Testis (tissue), 2 donors: ENCODE data around the gene HSPB8.

Experiments used
- POLR2A ChIP-seq: fragments of 450-650 bp; IDR thresholded peaks from one replicate; pipeline ENCODE4 v1.6.1; 2017; ENCODE audit warnings: antibody characterized with exemption, mild to moderate bottlenecking, moderate library complexity
- TF ChIP-seq, protein P1 (sequence below), 3 experiments: fragments of 450-650 bp in 2 of 3; fragments of 200-600 bp in 1 of 3; sonication (generic) in 1 of 3; IDR thresholded peaks; one replicate each; pipeline ENCODE4 v1.5.1; 2016 to 2019; ENCODE audit warnings: antibody characterized with exemption in 3 of 3, mild to moderate bottlenecking in 2 of 3, moderate library complexity in 1 of 3

DNA sequence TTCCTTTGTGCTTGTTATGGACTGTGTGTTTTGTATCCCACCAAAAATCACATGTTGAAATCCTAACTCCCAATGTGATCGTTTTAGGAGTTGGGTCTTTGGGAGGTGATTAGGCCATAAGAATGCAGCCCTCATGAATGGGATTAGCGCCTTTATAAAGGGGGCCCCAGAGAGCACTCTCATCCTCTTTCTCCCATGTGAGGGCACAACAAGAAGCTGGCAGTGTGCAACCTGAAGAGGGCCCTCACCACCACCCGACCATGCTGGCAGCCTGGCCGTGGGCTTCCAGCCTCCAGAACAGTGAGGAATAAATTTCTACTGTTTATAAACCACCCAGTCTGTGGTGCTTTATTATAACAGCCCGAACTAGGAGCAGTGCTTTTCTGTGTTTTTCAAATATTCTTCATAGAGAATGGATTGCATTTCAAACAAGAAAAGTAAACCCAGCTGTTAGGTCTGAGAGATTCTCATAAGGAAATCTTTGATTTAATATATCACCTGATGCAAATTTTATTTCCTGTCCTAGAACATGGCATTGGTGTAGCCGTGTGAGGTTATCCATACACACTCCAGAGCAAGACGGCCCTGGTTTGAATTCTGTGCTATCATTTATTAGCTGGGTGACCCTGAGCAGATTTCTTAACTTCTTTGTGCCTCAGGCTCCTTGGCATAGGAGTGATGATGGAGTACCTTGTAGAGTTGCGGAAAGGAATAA is 27.8 kb downstream of the HSPB8 start:
- TF ChIP-seq POLR2A, result no peak
- TF ChIP-seq, protein P1, sequence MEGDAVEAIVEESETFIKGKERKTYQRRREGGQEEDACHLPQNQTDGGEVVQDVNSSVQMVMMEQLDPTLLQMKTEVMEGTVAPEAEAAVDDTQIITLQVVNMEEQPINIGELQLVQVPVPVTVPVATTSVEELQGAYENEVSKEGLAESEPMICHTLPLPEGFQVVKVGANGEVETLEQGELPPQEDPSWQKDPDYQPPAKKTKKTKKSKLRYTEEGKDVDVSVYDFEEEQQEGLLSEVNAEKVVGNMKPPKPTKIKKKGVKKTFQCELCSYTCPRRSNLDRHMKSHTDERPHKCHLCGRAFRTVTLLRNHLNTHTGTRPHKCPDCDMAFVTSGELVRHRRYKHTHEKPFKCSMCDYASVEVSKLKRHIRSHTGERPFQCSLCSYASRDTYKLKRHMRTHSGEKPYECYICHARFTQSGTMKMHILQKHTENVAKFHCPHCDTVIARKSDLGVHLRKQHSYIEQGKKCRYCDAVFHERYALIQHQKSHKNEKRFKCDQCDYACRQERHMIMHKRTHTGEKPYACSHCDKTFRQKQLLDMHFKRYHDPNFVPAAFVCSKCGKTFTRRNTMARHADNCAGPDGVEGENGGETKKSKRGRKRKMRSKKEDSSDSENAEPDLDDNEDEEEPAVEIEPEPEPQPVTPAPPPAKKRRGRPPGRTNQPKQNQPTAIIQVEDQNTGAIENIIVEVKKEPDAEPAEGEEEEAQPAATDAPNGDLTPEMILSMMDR (IDR thresholded peaks at IDR 0.05), result no peak
